ENCODE measurements around the gene SIK3. TPM values are rescaled to one million over a fixed set of nuclear protein-coding genes. Genes with fewer than 3 reads are reported as not detected.
A peak's percentile ranks its signal among the peaks of the same experiment; 100 is the strongest.
"Not testable (repeated sequence)": the region's sequence is repeated elsewhere in the genome, so short reads cannot be mapped to it uniquely, and the experiment has no call there.

Gene SIK3
- total RNA-seq, 4 donors from 2014 or later, result 31.7 to 56.1 (median 45.3) TPM

GRCh38 chr11:116837231-116838091 is 260.8 kb downstream of the SIK3 start, which contains the start of gene APOA1:
Gene APOA1, minus strand, starts transcription at chr11:116837622. Its CDS starts 235 bp downstream, at chr11:116837387.
- Histone ChIP-seq H3K4me3 (no peak within 1 kb of the TSS), H3K9me3 (no peaks in the 10 kb centered on the region), H3K27ac (peak within 1 kb of the TSS in 2 of 4 donors; percentile 85 to 88), H3K4me1 (peaks cover 0 to 38% (median 8%) of the 10 kb centered on the region in 3 donors), H3K27me3 (no peaks in the 10 kb centered on the region), H3K36me3 (no peaks in the 10 kb centered on the region)
- no peak for ATAC-seq
- 25 to 100% methylated on average over 2 of the region's 19 CpGs for WGBS, 2 donors (ENCODE audit: low coverage in 1 of 2)
- TF ChIP-seq POLR2AphosphoS5 (IDR thresholded peaks at IDR 0.05) (no peak), EP300 (IDR thresholded peaks at IDR 0.05) (no peak), POLR2A (IDR thresholded peaks at IDR 0.05) (no peak)

GRCh38 chr11:116836632-116836991 is 261.6 kb downstream of the SIK3 start:
- Histone ChIP-seq H3K27ac (peak overlapping the region in 2 of 4 donors; percentile 85 to 88), H3K36me3 (no peaks in the 10 kb centered on the region), H3K9me3 (no peaks in the 10 kb centered on the region), H3K4me1 (peaks cover 0 to 38% (median 8%) of the 10 kb centered on the region in 3 donors), H3K4me3 (no peak overlapping the region), H3K27me3 (no peaks in the 10 kb centered on the region)
- no peak for TF ChIP-seq POLR2A (IDR thresholded peaks at IDR 0.05)
- TF ChIP-seq POLR2AphosphoS5 (IDR thresholded peaks at IDR 0.05), result no peak
- no peak for TF ChIP-seq EP300 (IDR thresholded peaks at IDR 0.05)
- no peak for TF ChIP-seq CTCF (IDR thresholded peaks at IDR 0.05)
- 80% methylated on average over 3 of the region's 7 CpGs; no CpG with 5 or more reads in 1 of the 2 donors for WGBS, 2 donors (ENCODE audit: low coverage in 1 of 2)
- no peak for ATAC-seq

GRCh38 chr11:116835791-116836631 is 262.2 kb downstream of the SIK3 start:
- peak overlapping the region; percentile 49 to 89 (median 86) for H3K27ac ChIP-seq
- 67% methylated on average over 3 of the region's 57 CpGs; no CpG with 5 or more reads in 1 of the 2 donors for WGBS, 2 donors (ENCODE audit: low coverage in 1 of 2)
- no peaks in the 10 kb centered on the region for H3K36me3 ChIP-seq
- no peaks in the 10 kb centered on the region for H3K9me3 ChIP-seq
- ATAC-seq, result peak; percentile 90
- TF ChIP-seq POLR2AphosphoS5 (IDR thresholded peaks at IDR 0.05) (peak; percentile 65), POLR2A (IDR thresholded peaks at IDR 0.05) (peak in 1 of 2 donors; percentile 18), EP300 (IDR thresholded peaks at IDR 0.05) (no peak), CTCF (IDR thresholded peaks at IDR 0.05) (peak in 3 of 4 experiments; percentile 65 to 82 (median 69))
- H3K4me1 ChIP-seq, result peaks cover 0 to 38% (median 8%) of the 10 kb centered on the region in 3 donors
- no peaks in the 10 kb centered on the region for H3K27me3 ChIP-seq
- H3K4me3 ChIP-seq, result peak overlapping the region; percentile 5 to 45

- Histone ChIP-seq H3K4me3 (peak overlapping the region; percentile 5 to 45), H3K36me3 (no peaks in the 10 kb centered on the region), H3K4me1 (peaks cover 0 to 38% (median 8%) of the 10 kb centered on the region in 3 donors), H3K27me3 (no peaks in the 10 kb centered on the region), H3K9me3 (no peaks in the 10 kb centered on the region), H3K27ac (peak overlapping the region; percentile 49 to 89 (median 86))
- no peak for TF ChIP-seq POLR2AphosphoS5 (IDR thresholded peaks at IDR 0.05)
- peak; percentile 73 for ATAC-seq
- 48 to 50% methylated on average over 2 to 12 of the region's 28 CpGs for WGBS, 2 donors (ENCODE audit: low coverage in 1 of 2)
Measured at GRCh38 chr11:116835042-116835772, 263.0 kb downstream of the SIK3 start.

GRCh38 chr11:116834535-116835041 is 263.6 kb downstream of the SIK3 start:
- H3K27me3 ChIP-seq, H3K9me3 ChIP-seq, H3K4me3 ChIP-seq, ATAC-seq, H3K36me3 ChIP-seq: not testable (repeated sequence)
- 76% methylated on average over 5 of the region's 13 CpGs; no CpG with 5 or more reads in 1 of the 2 donors for WGBS, 2 donors (ENCODE audit: low coverage in 1 of 2)
- Histone ChIP-seq H3K27ac (peak overlapping the region in 3 of 4 donors; percentile 85 to 89 (median 88)), H3K4me1 (peaks cover 0 to 36% (median 8%) of the 10 kb centered on the region in 3 donors)

Data from gastroesophageal sphincter (tissue), 4 donors.